HG03442 (cell line): ENCODE results near the gene SMG9.
"Not testable (repeated sequence)": the region's sequence is repeated elsewhere in the genome, so short reads cannot be mapped to it uniquely, and the experiment has no call there.

Source experiments
- ATAC-seq: cut with Tn5 transposase; IDR thresholded peaks from one replicate; pipeline ENCODE4 v1.9.1; 2021; ENCODE audit warnings: mild to moderate bottlenecking, moderate library complexity; ENCODE audit not compliant: unreplicated experiment

The SMG9 gene

GRCh38 chr19:43695985-43696704 lies 58.6 kb downstream of the SMG9 start:
- ATAC-seq: no peak

- ATAC-seq: no peak
Observed at GRCh38 chr19:43694553-43694952, 60.2 kb downstream of the SMG9 start.

GRCh38 chr19:43692877-43693276 lies 61.9 kb downstream of the SMG9 start:
- no peak for ATAC-seq

GRCh38 chr19:43692385-43692784 lies 62.4 kb downstream of the SMG9 start:
- no peak for ATAC-seq

- ATAC-seq: no peak
Observed at GRCh38 chr19:43691755-43692154, 63.0 kb downstream of the SMG9 start.

GRCh38 chr19:43690890-43691289 lies 63.9 kb downstream of the SMG9 start:
- no peak for ATAC-seq

- no peak for ATAC-seq
Observed at GRCh38 chr19:43690444-43690843, 64.3 kb downstream of the SMG9 start.

GRCh38 chr19:43688059-43688701 lies 66.6 kb downstream of the SMG9 start:
- ATAC-seq: no peak

GRCh38 chr19:43687660-43687997 lies 67.1 kb downstream of the SMG9 start:
- ATAC-seq: no peak

GRCh38 chr19:43684326-43684725 lies 70.4 kb downstream of the SMG9 start:
- no peak for ATAC-seq

- ATAC-seq: no peak
Observed at GRCh38 chr19:43683905-43684304, 70.9 kb downstream of the SMG9 start.

GRCh38 chr19:43682824-43683661 lies 71.7 kb downstream of the SMG9 start:
- no peak for ATAC-seq

- not testable (repeated sequence) for ATAC-seq
Observed at GRCh38 chr19:43682269-43682668, 72.5 kb downstream of the SMG9 start.

- no peak for ATAC-seq
Observed at GRCh38 chr19:43681821-43682220, 72.9 kb downstream of the SMG9 start.

- ATAC-seq: no peak
Observed at GRCh38 chr19:43678512-43679261, 76.1 kb downstream of the SMG9 start.
